ENCODE data around the gene MEST. TPM values are rescaled to one million over a fixed set of nuclear protein-coding genes. Genes with fewer than 3 reads are reported as not detected.

MEST gene
- total RNA-seq, 4 donors from 2014 or later = 5.2 to 14.0 (median 9.3) TPM

GRCh38 chr7:130493275-130493873, 1.5 kb downstream of the MEST start:
- H3K36me3 ChIP-seq = peaks cover 0 to 8% (median 0%) of the 10 kb centered on the region in 3 donors
- H3K27me3 ChIP-seq = peaks cover 0 to 52% (median 0%) of the 10 kb centered on the region in 4 donors
- no peak overlapping the region for H3K27ac ChIP-seq
- H3K4me1 ChIP-seq = peaks cover 0 to 31% (median 11%) of the 10 kb centered on the region in 3 donors
- intact Hi-C loops (cut with DNase I) = no loop called here
- H3K4me3 ChIP-seq = peak overlapping the region in 3 of 4 donors; percentile 34 to 60 (median 49)
- TF ChIP-seq CTCF (IDR thresholded peaks at IDR 0.05) = no peak
- TF ChIP-seq POLR2A (IDR thresholded peaks at IDR 0.05) = no peak
- no peak for DNase-seq
- H3K9me3 ChIP-seq = no peaks in the 10 kb centered on the region
- 62 to 81% methylated on average over 7 to 11 of the region's 13 CpGs for WGBS, 2 donors

GRCh38 chr7:130494431-130494858, 2.6 kb downstream of the MEST start:
- no peak for DNase-seq
- 50 to 58% methylated on average over 2 of the region's 2 CpGs for WGBS, 2 donors
- H3K27ac ChIP-seq = no peak overlapping the region
- H3K9me3 ChIP-seq = no peaks in the 10 kb centered on the region
- peaks cover 0 to 48% (median 0%) of the 10 kb centered on the region in 4 donors for H3K27me3 ChIP-seq
- peaks cover 0 to 17% (median 0%) of the 10 kb centered on the region in 3 donors for H3K36me3 ChIP-seq
- H3K4me1 ChIP-seq = peaks cover 0 to 31% (median 11%) of the 10 kb centered on the region in 3 donors
- intact Hi-C loops (cut with DNase I) = no loop called here
- TF ChIP-seq POLR2A (IDR thresholded peaks at IDR 0.05) (no peak), CTCF (IDR thresholded peaks at IDR 0.05) (no peak)
- H3K4me3 ChIP-seq = no peak overlapping the region

- peaks cover 0 to 60% (median 0%) of the 10 kb centered on the region in 3 donors for H3K36me3 ChIP-seq
- TF ChIP-seq POLR2A (IDR thresholded peaks at IDR 0.05) (no peak), CTCF (IDR thresholded peaks at IDR 0.05) (no peak)
- intact Hi-C loops (cut with DNase I) = no loop called here
- H3K27me3 ChIP-seq = no peaks in the 10 kb centered on the region
- no peak for DNase-seq
- H3K4me1 ChIP-seq = no peaks in the 10 kb centered on the region
- H3K4me3 ChIP-seq = no peak overlapping the region
- WGBS, 2 donors = 78 to 88% methylated on average over 7 to 8 of the region's 8 CpGs
- no peaks in the 10 kb centered on the region for H3K9me3 ChIP-seq
- H3K27ac ChIP-seq = no peak overlapping the region
These were observed 8.6 kb downstream of the MEST start for GRCh38 chr7:130500463-130500862.

GRCh38 chr7:130500910-130501309, 9.0 kb downstream of the MEST start:
- H3K27me3 ChIP-seq = no peaks in the 10 kb centered on the region
- H3K4me1 ChIP-seq = no peaks in the 10 kb centered on the region
- H3K9me3 ChIP-seq = no peaks in the 10 kb centered on the region
- TF ChIP-seq POLR2A (IDR thresholded peaks at IDR 0.05) (no peak), CTCF (IDR thresholded peaks at IDR 0.05) (no peak)
- H3K4me3 ChIP-seq = no peak overlapping the region
- DNase-seq = no peak
- H3K27ac ChIP-seq = no peak overlapping the region
- intact Hi-C loops (cut with DNase I) = no loop called here
- 82 to 83% methylated on average over 2 of the region's 2 CpGs for WGBS, 2 donors
- peaks cover 0 to 65% (median 0%) of the 10 kb centered on the region in 3 donors for H3K36me3 ChIP-seq

GRCh38 chr7:130505753-130506152, 13.9 kb downstream of the MEST start:
- H3K4me1 ChIP-seq = no peaks in the 10 kb centered on the region
- H3K27me3 ChIP-seq = no peaks in the 10 kb centered on the region
- TF ChIP-seq POLR2A (IDR thresholded peaks at IDR 0.05) (no peak), CTCF (IDR thresholded peaks at IDR 0.05) (no peak)
- no peak for DNase-seq
- H3K36me3 ChIP-seq = peaks cover 0 to 83% (median 0%) of the 10 kb centered on the region in 3 donors
- no peaks in the 10 kb centered on the region for H3K9me3 ChIP-seq
- H3K4me3 ChIP-seq = no peak overlapping the region
- no peak overlapping the region for H3K27ac ChIP-seq
- intact Hi-C loops (cut with DNase I) = no loop called here
